Activated T-cell treated with anti-CD3 and anti-CD28 coated beads, Interleukin-2, amount 50 U/mL, for 72 hours (primary cell): Measurements from ENCODE around the gene TAPT1. TPM values are rescaled to one million over a fixed set of nuclear protein-coding genes. Genes with fewer than 3 reads are reported as not detected.
A peak's percentile ranks its signal among the peaks of the same experiment; 100 is the strongest.
"Not testable (repeated sequence)": the region's sequence is repeated elsewhere in the genome, so short reads cannot be mapped to it uniquely, and the experiment has no call there.

Experiments used
- ATAC-seq, 2 donors: fragments of 150-1000 bp; cut with Tn5 transposase; replicated peaks in 1 of 2; 2 replicates each; pipeline ENCODE4 v1.10.0; 2021; ENCODE audit warnings: moderate library complexity in 2 of 2, mild to moderate bottlenecking in 1 of 2
- DNase-seq, 2 donors: peaks; one replicate each; pipeline ENCODE4 v3.0.0; 2021 to 2022; ENCODE audit warnings: mixed read lengths in 1 of 2
- H3K27ac Mint-ChIP-seq: one replicate; pipeline ENCODE4 v1.8.0; 2022; ENCODE audit warnings: mild to moderate bottlenecking, moderate library complexity, mixed read lengths
- H3K27me3 Mint-ChIP-seq: one replicate; pipeline ENCODE4 v1.8.0; 2022; ENCODE audit warnings: low read depth, mixed read lengths
- H3K36me3 Mint-ChIP-seq, 2 donors: one replicate each; pipeline ENCODE4 v1.8.0; 2022; ENCODE audit warnings: mixed read lengths in 2 of 2, mild to moderate bottlenecking in 1 of 2; ENCODE audit not compliant: insufficient read depth in 2 of 2
- H3K4me1 Mint-ChIP-seq: one replicate; pipeline ENCODE4 v1.8.0; 2022; ENCODE audit warnings: low read depth, mixed read lengths
- H3K4me3 Mint-ChIP-seq, 2 donors: one replicate each; pipeline ENCODE4 v1.8.0; 2022; ENCODE audit warnings: mild to moderate bottlenecking in 2 of 2, mixed read lengths in 2 of 2, moderate library complexity in 2 of 2
- H3K9me3 Mint-ChIP-seq, 2 donors: one replicate each; pipeline ENCODE4 v1.8.0; 2022; ENCODE audit warnings: mixed read lengths in 2 of 2
- total RNA-seq, 2 donors: library from RNA; stranded (reverse); gene quantifications; one replicate each; pipeline ENCODE4 v1.2.3, GENCODE V29; 2022

The TAPT1 gene
- total RNA-seq, 2 donors from 2014 or later, result 58.6 to 65.3 TPM

DNA sequence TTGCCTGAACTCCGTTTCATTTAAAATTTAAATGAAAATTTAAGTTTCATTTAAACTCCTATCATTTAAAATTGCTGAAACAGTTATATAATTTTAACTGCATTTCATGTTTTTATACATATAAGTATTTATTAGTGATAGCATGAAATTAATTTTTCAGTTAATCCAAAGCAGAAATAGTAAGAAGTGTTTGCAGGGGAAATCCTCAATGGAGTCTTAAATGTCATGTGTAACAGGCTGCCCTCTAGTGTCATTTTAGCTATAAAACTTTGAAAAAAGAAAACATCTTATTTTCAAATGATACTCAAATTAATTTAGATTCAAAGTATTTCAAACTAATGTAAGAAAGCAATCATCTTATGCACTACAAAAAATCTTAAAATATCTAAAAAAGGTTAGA lies 27.2 kb downstream of the TAPT1 start:
- Mint-ChIP-seq H3K4me1 (peaks cover 39% of the 10 kb centered on the region), H3K4me3 (no peak overlapping the region), H3K36me3 (peaks cover 6 to 10% of the 10 kb centered on the region in 2 donors), H3K27me3 (no peaks in the 10 kb centered on the region), H3K9me3 (no peaks in the 10 kb centered on the region), H3K27ac (no peak overlapping the region)
- no peak for DNase-seq
- no peak for ATAC-seq

DNA sequence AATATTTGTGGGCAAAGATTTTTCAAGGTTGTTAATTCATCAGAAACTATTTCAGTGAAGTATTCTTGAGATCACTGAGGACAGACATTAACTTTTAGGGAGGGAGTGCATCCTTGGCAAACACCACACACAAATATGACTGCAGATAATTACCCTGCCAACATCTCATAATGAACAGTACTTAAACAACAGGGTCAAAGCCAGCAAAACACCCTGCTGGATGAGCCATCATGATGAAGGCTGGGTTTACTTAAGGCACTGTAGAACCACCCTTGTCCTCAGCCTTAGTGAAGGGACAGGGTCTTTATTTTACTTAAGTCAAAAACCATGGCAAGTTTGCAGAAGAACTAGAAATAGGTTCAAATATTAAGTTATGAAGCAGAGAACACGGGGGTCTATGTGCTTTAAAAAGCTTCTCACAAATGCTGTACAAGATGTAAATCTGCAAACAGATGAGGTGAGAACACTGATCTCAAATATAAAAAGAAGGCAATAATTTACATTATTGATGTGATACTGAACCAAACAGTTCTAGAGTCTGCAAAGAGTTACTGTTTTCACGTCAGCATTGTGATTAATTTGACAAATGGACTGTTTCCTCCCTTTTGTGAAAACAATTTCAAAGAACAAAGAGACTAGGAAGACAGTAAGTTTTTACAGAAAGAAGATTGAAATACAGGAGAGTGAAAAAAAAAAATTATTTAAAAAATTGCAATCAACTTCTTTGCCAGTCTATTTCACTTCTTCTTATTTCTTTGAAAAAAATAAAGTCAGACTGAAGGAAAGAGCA lies 28.2 kb downstream of the TAPT1 start:
- Mint-ChIP-seq H3K4me3 (no peak overlapping the region), H3K9me3 (no peaks in the 10 kb centered on the region), H3K27me3 (no peaks in the 10 kb centered on the region), H3K36me3 (peaks cover 4 to 15% of the 10 kb centered on the region in 2 donors), H3K4me1 (peaks cover 39% of the 10 kb centered on the region), H3K27ac (no peak overlapping the region)
- DNase-seq (no peak), ATAC-seq (no peak)

DNA sequence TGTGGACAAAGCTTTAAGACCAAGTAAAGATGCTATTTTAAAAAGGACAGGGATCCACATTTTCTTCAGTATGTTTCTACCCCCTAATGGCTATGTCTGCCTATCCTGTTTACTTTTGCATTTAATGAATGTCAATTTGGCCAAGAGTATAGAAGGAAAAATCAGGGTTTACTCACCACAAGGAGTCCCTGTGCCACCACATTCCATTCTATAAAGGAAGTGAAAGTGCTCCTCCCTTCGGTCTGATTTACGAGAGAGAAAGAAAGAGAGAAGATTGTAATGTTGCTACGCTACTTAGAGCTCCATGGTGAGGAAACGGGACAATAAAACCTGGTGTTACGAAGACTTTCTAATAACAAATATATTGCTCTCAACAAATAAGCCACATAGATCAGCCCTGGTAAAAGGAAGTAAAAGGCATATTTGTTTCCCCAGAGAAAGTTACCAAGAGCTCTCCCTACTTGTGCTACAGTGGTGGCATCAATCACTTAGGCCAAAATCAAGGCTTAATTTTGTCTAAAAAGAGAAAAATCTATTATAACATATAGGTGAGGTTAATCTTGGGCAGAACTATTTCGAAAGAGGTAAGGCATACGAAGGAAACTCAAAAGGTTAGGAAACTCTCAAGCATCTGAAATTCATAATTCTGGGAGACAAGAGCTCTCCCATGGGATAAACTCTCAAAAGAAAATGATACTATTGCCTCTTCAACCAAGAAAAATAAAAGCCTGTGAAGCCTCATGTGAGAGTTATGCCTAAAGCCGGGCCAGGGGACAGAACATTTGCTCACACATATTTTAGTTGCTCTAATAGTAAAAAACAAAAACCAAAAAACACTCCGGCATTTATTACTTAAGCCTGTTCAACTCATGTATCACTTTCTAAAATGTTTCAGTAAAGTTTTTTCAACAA lies 29.5 kb downstream of the TAPT1 start:
- ATAC-seq, result no peak
- H3K4me1 Mint-ChIP-seq, result peaks cover 39% of the 10 kb centered on the region
- H3K4me3 Mint-ChIP-seq, result peak overlapping the region; percentile 50 to 65
- no peak for DNase-seq
- H3K27me3 Mint-ChIP-seq, result no peaks in the 10 kb centered on the region
- peak overlapping the region; percentile 26 for H3K27ac Mint-ChIP-seq
- no peaks in the 10 kb centered on the region for H3K9me3 Mint-ChIP-seq
- peaks cover 4 to 15% of the 10 kb centered on the region in 2 donors for H3K36me3 Mint-ChIP-seq

DNA sequence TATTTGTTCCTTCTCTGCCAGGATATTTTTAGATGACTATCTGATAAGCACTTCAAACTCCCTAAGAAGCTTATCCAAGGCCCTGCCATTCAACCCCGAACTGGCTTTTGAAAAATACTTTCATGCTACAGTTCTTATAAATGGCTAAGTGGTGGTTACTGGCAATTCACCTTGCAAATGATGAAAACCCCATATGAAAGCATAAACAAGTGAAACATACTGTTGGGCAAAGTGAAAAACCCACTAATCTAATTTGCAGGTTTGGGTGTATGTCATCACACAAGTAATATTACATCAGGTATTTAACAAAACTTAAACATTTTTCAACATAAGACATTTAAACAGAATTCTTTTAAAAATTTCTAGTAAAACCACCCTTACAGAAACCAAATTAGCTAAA lies 31.1 kb downstream of the TAPT1 start:
- Mint-ChIP-seq H3K27ac (peak overlapping the region; percentile 88), H3K4me1 (peaks cover 39% of the 10 kb centered on the region), H3K27me3 (no peaks in the 10 kb centered on the region), H3K9me3 (no peaks in the 10 kb centered on the region), H3K36me3 (peaks cover 6 to 19% of the 10 kb centered on the region in 2 donors), H3K4me3 (peak overlapping the region in 1 of 2 donors; percentile 70)
- no peak for DNase-seq
- ATAC-seq, result peak; percentile 61 to 65

DNA sequence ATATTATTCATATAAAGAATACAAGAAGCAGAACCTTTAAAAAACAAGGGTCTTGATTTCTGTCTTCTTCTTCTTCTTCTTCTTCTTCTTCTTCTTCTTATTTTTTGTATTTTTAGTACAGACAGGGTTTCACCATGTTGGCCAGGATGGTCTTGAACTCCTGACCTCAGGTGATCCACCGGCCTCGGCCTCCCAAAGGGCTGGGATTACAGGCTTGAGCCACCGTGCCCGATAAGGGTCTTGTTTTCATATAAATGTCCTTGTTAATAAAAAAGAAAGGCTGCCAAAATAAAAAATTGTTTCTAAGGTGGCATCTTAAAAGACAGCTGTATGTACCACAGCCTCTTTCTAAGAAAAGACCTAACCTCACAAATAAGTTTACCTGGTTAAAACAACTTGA lies 31.5 kb downstream of the TAPT1 start:
- peak overlapping the region; percentile 88 for H3K27ac Mint-ChIP-seq
- H3K4me1 Mint-ChIP-seq, result peaks cover 39% of the 10 kb centered on the region
- H3K27me3 Mint-ChIP-seq, H3K9me3 Mint-ChIP-seq, ATAC-seq, DNase-seq: not testable (repeated sequence)
- peak overlapping the region in 1 of 2 donors; percentile 40 for H3K4me3 Mint-ChIP-seq
- H3K36me3 Mint-ChIP-seq, result peaks cover 8 to 19% of the 10 kb centered on the region in 2 donors

DNA sequence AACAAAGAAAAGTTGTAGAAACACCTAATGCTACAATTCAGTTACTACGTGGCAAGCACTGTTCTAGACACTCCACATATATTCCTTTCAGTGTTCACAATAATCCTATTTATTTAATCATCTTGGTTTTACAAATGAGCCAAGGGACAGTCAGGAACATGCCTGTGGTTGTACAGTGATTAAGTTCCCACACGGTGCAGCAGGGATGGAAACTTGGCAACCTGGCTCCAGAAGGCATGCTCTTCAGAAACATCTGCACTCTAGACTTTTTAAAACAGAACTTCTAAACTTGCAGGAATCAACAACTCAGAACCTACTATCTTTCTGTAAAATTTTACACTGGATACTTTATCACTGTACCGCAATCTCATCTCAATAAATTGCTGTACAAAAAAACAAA lies 32.1 kb downstream of the TAPT1 start:
- no peaks in the 10 kb centered on the region for H3K27me3 Mint-ChIP-seq
- peaks cover 12 to 24% of the 10 kb centered on the region in 2 donors for H3K36me3 Mint-ChIP-seq
- ATAC-seq, result no peak
- H3K4me3 Mint-ChIP-seq, result no peak overlapping the region
- peaks cover 39% of the 10 kb centered on the region for H3K4me1 Mint-ChIP-seq
- no peak for DNase-seq
- no peak overlapping the region for H3K27ac Mint-ChIP-seq
- no peaks in the 10 kb centered on the region for H3K9me3 Mint-ChIP-seq

DNA sequence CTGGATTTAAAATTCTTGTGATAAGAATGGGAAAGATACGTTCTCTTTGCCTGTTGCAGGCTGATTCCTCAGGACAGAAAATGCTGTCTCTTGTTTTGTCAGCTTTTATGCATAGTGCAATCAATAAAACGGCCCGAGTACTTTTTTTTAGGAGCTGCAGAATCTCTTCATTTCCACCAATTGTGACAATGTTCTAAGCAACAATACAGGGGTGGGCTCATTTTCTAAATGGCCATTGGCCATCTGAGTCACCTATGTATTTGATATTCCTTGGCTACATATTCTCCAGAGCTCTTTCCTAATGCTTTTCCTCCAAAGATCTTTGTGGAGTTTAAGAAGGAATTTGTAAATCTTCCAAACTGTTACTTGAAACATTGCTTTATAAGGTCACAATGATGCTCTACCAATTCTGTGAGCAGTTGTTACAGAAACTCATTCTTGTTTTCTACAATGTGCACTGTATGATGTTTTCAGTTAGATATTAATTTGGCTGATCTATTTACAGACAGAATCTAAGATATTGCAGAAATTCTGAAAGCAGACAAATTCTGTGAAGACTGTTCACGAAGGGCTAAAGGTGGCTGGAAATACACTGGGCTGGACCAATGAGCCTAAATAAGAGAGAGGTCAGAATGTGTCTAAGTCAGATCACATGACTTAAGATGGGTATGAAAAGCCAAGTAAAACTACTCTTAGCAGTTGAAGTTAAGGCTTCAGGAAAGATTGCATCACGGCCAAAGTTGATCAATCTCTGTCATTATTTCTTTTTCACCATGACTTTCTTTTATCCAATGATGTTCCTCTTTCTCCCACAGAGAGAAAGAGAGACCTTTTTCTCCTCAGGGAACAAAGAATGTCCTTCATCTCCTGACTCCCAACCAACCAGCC lies 33.4 kb downstream of the TAPT1 start:
- no peak overlapping the region for H3K4me3 Mint-ChIP-seq
- DNase-seq (no peak), ATAC-seq (no peak)
- H3K36me3 Mint-ChIP-seq, result peaks cover 12 to 22% of the 10 kb centered on the region in 2 donors
- peak overlapping the region; percentile 38 for H3K27ac Mint-ChIP-seq
- H3K4me1 Mint-ChIP-seq, result peaks cover 37% of the 10 kb centered on the region
- no peaks in the 10 kb centered on the region for H3K9me3 Mint-ChIP-seq
- H3K27me3 Mint-ChIP-seq, result no peaks in the 10 kb centered on the region

DNA sequence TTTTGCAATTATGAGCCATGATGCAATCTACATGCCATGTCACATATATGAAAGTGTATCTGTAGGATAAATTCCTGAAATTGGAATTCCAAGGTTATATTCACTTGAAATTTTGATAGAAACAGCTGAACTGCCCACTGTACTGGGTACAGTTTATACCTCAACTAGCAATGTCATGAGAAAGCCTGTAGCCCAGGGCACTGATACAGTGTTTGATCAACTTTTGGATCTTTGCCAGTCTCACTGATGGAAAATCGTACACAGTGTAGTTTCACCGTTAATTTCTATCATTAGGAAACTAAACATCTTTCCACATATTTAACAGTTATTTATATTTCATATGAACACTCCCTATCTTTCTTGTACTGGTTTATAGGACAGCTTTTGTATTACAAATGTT lies 34.2 kb downstream of the TAPT1 start:
- Mint-ChIP-seq H3K4me3 (no peak overlapping the region), H3K9me3 (no peaks in the 10 kb centered on the region), H3K4me1 (peaks cover 29% of the 10 kb centered on the region), H3K36me3 (peaks cover 12 to 22% of the 10 kb centered on the region in 2 donors), H3K27ac (no peak overlapping the region), H3K27me3 (no peaks in the 10 kb centered on the region)
- ATAC-seq, result no peak
- no peak for DNase-seq

DNA sequence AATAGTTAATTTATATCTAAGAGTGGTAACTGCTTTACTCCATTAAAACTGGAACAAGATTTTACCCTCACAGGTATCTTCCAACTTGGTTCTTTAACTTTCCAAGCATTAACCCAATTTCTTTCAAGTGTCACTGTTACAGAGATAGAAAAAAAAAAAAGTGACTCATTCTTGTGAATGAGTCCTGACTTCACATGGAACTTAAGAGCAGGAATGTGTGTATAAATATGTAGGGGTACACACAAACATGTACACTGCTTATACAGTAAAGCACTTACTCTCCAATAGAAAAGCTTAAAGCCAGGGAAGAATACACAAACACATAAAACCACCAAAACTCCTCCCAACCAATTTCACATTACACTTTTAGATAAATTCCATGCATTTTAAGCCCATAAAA lies 38.8 kb downstream of the TAPT1 start:
- Mint-ChIP-seq H3K9me3 (no peaks in the 10 kb centered on the region), H3K4me1 (no peaks in the 10 kb centered on the region), H3K36me3 (peaks cover 7 to 16% of the 10 kb centered on the region in 2 donors), H3K4me3 (no peak overlapping the region), H3K27me3 (no peaks in the 10 kb centered on the region), H3K27ac (no peak overlapping the region)
- no peak for ATAC-seq
- DNase-seq, result no peak

DNA sequence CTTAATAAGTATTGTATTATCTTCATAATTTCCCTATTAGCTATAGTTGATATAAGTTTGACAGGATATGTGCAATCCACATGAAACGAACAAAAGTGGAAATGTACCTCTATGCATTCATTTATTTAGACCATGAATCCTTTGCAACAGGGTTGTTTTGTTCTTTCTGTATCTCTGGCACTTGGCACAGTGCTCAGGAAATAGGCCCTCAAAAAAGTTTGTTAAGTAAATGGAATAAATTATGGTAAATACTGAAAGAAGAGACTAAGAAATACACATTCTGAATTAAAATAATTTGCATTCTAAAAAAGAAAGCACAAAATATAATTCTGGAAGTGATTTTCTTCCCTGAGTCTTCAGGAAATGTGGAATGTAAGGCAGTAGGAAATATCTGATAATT lies 39.3 kb downstream of the TAPT1 start:
- H3K4me3 Mint-ChIP-seq, result no peak overlapping the region
- no peak overlapping the region for H3K27ac Mint-ChIP-seq
- no peak for ATAC-seq

DNA sequence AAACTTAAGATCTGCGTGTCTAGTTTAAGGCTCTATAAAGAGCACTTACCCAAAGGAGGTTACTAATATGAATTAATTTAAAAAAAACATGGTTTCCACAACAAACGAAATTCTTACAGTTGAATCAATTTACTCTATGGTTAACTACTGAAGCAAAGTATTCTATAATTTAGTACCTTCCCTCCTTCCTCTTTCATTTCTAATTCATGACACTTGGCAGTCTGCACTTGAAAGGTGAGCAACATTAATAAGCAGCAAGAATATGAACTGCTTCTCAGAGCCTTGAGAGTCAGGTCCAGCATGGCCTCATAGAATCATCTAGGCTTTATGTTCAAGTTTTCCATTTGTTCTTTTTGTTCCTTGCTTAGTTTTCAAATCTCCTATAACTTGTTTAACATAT lies 42.7 kb downstream of the TAPT1 start:
- H3K4me1 Mint-ChIP-seq, result no peaks in the 10 kb centered on the region
- DNase-seq, result no peak
- H3K9me3 Mint-ChIP-seq, result no peaks in the 10 kb centered on the region
- H3K4me3 Mint-ChIP-seq, result no peak overlapping the region
- no peaks in the 10 kb centered on the region for H3K27me3 Mint-ChIP-seq
- ATAC-seq, result no peak
- H3K36me3 Mint-ChIP-seq, result peaks cover 0 to 6% of the 10 kb centered on the region in 2 donors
- H3K27ac Mint-ChIP-seq, result no peak overlapping the region

More for the DNA sequence above, 39.3 kb downstream of the TAPT1 start:
- no peak for DNase-seq
- no peaks in the 10 kb centered on the region for H3K9me3 Mint-ChIP-seq
- no peaks in the 10 kb centered on the region for H3K4me1 Mint-ChIP-seq
- H3K36me3 Mint-ChIP-seq, result peaks cover 7 to 16% of the 10 kb centered on the region in 2 donors
- H3K27me3 Mint-ChIP-seq, result no peaks in the 10 kb centered on the region

DNA sequence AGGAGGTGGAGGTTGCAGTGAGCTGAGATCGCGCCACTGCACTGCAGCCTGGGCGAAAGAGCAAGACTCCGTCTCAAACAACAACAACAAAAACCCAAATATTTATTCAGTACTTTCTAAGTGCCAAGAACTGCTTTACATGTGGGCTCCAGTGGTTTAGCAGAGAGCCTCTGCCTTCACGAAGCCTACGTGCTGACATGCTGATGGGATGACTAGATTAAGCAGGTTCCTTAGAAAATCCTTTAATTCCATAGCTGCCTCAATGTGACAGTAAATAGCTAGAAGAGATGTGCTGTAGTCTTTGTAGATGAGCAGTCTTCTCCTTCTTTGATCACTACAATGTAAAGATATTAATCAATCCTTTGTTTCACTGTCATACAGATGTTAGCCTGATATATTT lies 49.6 kb downstream of the TAPT1 start:
- Mint-ChIP-seq H3K4me1 (no peaks in the 10 kb centered on the region), H3K4me3 (no peak overlapping the region), H3K27ac (peak overlapping the region; percentile 79), H3K36me3 (peaks cover 0 to 2% of the 10 kb centered on the region in 2 donors), H3K9me3 (no peaks in the 10 kb centered on the region), H3K27me3 (no peaks in the 10 kb centered on the region)
- ATAC-seq, result no peak
- no peak for DNase-seq
